ENCODE data around the gene SLC44A4. TPM values are rescaled to one million over a fixed set of nuclear protein-coding genes. Genes with fewer than 3 reads are reported as not detected.

The SLC44A4 gene
- total and polyA plus RNA-seq, 9 of the 15 experiments (the other 6 are each of a cell fraction or from before 2014, with no cell fraction given) = 7.9 to 18.6 (median 11.2) TPM

GRCh38 chr6:31836047-31836473 is 42.7 kb downstream of the SLC44A4 start (continued):
- TF ChIP-seq POLR2A (conservative IDR thresholded peaks at IDR 0.05) (peak; percentile 31; the same call in 1 of the 2 replicates), TAF9B (IDR thresholded peaks at IDR 0.05; ENCODE audit: partially characterized antibody) (no peak), MCM7 (IDR thresholded peaks at IDR 0.05) (no peak), E2F6 (IDR thresholded peaks at IDR 0.05; ENCODE audit: borderline replicate concordance in 1 of 2, extremely low read depth in 1 of 2, insufficient read depth in 1 of 2, insufficient read length in 1 of 2, low read depth in 1 of 2, low read length in 1 of 2, poor library complexity in 1 of 2, severe bottlenecking in 1 of 2) (peak in 1 of 2 experiments; percentile 17), MIER1 (IDR thresholded peaks at IDR 0.05; ENCODE audit: low read depth) (no peak), HSF4 (CRISPR knock-in tag; IDR thresholded peaks at IDR 0.05; ENCODE audit: borderline replicate concordance) (no peak), ERF (CRISPR knock-in tag; IDR thresholded peaks at IDR 0.05) (0 out of 2 replicates have a peak, but pooled peaks have one; percentile 63), FOXO4 (CRISPR knock-in tag; IDR thresholded peaks at IDR 0.05) (no peak), CAMTA2 (CRISPR knock-in tag; conservative IDR thresholded peaks at IDR 0.05) (no peak), HNRNPL (IDR thresholded peaks at IDR 0.05; ENCODE audit: low read depth, low read length) (no peak), ZBTB40 (IDR thresholded peaks at IDR 0.05) (peak; percentile 63), ZBTB40 (CRISPR knock-in tag; IDR thresholded peaks at IDR 0.05) (no peak), ZNF77 (CRISPR knock-in tag; IDR thresholded peaks at IDR 0.05) (no peak), ZNF764 (CRISPR knock-in tag; IDR thresholded peaks at IDR 0.05; ENCODE audit: low read depth) (0 out of 2 replicates have a peak, but pooled peaks have one; percentile 35), POLR2G (IDR thresholded peaks at IDR 0.05; ENCODE audit: low read depth, low read length) (peak; percentile 50; the same call in 1 of the 2 replicates), NR3C1 (CRISPR knock-in tag; IDR thresholded peaks at IDR 0.05) (no peak)
- TF ChIP-seq, protein P1, sequence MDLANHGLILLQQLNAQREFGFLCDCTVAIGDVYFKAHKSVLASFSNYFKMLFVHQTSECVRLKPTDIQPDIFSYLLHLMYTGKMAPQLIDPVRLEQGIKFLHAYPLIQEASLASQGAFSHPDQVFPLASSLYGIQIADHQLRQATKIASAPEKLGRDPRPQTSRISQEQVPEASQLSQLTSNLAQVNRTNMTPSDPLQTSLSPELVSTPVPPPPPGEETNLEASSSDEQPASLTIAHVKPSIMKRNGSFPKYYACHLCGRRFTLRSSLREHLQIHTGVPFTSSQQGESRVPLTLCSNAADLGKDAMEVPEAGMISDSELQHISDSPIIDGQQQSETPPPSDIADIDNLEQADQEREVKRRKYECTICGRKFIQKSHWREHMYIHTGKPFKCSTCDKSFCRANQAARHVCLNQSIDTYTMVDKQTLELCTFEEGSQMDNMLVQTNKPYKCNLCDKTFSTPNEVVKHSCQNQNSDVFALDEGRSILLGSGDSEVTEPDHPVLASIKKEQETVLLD (IDR thresholded peaks at IDR 0.05) = no peak
